ENCODE measurements around the gene SRCAP.

The SRCAP gene

GRCh38 chr16:30775392-30776188 is 76.6 kb downstream of the SRCAP start:
- DNase-seq (ENCODE audit: low read depth in 2 of 2), result peak; percentile 51 to 54

GRCh38 chr16:30777591-30778297 is 78.8 kb downstream of the SRCAP start:
- DNase-seq (ENCODE audit: low read depth in 2 of 2), result no peak

- DNase-seq (ENCODE audit: low read depth in 2 of 2), result no peak
Observed at GRCh38 chr16:30778549-30779244, 79.7 kb downstream of the SRCAP start.

DNA sequence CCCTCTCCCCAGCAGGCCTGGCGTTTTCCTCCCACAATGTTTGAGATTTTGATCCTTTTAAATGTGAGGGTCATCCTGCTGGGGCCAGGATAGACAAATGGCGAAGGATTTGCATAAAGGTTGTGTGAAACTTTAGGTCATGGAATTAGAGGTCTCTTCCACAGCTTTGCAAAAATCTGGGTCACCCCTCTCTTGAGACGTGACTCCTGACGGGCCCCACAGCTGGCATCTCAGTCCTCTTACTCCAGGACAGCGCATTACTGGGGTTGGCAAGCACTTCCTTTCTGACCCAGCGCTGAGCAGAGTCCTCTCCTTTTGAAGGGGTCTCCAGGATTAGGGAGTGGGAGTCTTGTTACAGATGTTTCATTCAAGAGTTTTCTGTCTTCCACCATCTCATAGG is 80.6 kb downstream of the SRCAP start:
- DNase-seq (ENCODE audit: low read depth in 2 of 2), result no peak

DNA sequence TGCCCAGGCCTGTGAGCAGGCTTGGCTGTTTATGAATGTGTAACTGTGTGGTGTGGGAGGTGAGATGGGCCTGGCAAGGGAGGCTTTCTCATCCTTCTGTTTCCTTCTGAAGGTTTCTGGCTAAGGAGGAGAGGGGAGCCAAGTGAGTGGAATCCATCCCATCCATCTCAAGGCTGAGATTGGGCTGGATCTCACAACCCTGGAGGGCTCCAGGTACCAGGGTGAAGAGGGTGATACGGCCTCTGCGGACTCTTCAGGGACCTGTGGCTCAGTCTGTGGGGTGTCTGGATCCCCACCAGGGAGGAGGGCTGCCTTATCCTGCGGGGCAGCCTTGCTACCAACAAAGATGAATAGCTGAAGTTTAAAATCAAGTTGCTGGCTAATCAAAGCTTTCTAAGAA is 81.0 kb downstream of the SRCAP start:
- no peak for DNase-seq (ENCODE audit: low read depth in 2 of 2)

- DNase-seq (ENCODE audit: low read depth in 2 of 2), result no peak
Observed at GRCh38 chr16:30780549-30780948, 81.6 kb downstream of the SRCAP start.

DNA sequence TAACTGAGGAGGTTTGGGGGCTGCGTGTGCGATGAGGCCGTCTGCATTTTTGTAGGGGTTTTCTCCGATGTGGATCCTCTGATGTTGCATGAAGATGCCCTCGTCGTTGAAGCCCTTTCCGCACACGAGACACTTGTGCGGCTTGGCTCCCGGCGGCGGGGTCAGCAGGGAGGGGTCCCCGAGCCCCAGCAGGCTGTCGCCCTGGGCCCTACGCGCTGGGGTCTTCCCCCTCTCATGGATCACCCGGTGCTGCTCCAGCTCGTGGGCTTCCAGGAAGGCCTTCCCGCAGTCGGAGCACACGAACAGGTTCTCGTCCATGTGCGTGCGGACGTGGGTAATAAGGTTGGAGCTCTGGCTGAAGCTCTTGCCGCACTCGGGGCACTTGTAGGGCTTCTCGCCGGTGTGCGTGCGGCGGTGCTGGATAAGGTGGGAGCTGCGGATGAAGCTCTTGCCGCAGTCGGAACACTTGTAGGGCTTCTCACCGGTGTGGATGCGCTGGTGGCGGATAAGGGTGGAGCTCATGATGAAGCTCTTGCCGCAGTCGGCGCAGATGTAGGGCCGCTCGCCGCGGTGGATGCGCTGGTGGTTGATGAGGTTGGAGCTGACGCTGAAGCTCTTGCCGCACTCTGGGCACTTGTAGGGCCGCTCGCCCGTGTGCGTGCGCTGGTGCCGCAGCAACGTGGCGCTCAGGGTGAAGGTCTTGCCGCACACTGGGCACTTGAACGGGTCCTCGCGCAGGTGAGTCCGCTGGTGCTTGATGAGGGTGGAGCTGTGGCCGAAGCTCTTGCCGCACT is 83.7 kb downstream of the SRCAP start:
- DNase-seq (ENCODE audit: low read depth in 2 of 2), result no peak

- DNase-seq (ENCODE audit: low read depth in 2 of 2), result no peak
Observed at GRCh38 chr16:30783280-30784109, 84.5 kb downstream of the SRCAP start.

DNA sequence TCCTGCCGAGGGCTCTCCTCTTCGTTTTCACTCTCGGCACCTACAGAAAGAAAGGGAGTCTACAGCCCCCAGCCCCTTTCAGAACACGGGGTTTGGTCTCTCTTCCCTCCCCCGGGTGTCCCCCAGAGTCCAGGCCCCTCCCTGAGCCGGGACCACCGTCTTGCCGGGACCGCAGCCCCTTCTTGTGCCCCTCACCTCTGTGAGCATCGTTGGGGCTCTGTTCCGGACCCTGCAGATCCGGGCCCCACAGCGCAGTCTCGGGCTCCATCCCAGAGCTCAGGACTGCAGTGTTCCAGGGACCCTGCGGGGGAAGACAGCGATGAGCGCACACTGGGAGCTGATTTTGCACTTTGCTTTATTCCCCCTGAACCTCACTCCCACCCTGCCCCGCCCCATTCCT is 85.2 kb downstream of the SRCAP start:
- no peak for DNase-seq (ENCODE audit: low read depth in 2 of 2)

GRCh38 chr16:30785126-30786106 is 86.4 kb downstream of the SRCAP start:
- no peak for DNase-seq (ENCODE audit: low read depth in 2 of 2)

GRCh38 chr16:30786115-30786935 is 87.4 kb downstream of the SRCAP start:
- no peak for DNase-seq (ENCODE audit: low read depth in 2 of 2)

DNA sequence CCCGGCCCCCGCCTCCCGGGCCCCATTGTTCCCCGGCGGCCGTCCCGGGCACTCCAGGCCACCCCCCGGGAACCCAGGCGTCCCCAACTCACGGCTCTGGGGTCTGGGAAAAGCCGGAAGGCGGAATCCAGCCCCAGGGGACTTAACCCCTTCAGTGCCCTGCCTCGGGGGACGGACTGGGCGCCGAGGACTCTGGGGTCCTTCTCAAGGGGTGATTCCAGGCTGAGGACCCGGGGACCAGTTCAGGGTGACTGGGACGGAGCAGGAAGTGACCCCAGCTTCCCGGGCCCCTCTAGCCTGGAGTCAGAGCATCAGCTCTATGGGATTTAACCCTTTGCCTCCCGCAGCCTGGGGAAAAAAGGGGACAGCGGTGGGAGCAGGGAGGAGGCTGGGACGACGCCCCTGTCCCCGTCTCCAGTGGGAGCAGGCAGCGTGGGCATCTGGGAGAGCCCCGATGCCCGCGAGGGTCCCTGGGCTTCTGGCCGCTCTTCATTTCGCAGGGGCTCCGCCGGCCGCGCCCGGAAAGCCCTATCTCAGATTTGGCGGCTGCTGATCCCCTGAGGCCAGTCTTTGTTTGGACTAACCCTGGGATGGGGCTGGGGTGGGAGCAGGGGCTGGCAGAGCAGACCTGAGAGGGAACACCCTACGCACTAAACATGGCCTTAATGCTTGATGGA is 88.1 kb downstream of the SRCAP start, which contains the start of gene ZNF629:
TSS of gene ZNF629 (minus strand) at position 270 of the 677 bp plus-strand sequence. CDS start 2,723 bp downstream, outside the sequence.
- DNase-seq (ENCODE audit: low read depth in 2 of 2), result no peak

DNA sequence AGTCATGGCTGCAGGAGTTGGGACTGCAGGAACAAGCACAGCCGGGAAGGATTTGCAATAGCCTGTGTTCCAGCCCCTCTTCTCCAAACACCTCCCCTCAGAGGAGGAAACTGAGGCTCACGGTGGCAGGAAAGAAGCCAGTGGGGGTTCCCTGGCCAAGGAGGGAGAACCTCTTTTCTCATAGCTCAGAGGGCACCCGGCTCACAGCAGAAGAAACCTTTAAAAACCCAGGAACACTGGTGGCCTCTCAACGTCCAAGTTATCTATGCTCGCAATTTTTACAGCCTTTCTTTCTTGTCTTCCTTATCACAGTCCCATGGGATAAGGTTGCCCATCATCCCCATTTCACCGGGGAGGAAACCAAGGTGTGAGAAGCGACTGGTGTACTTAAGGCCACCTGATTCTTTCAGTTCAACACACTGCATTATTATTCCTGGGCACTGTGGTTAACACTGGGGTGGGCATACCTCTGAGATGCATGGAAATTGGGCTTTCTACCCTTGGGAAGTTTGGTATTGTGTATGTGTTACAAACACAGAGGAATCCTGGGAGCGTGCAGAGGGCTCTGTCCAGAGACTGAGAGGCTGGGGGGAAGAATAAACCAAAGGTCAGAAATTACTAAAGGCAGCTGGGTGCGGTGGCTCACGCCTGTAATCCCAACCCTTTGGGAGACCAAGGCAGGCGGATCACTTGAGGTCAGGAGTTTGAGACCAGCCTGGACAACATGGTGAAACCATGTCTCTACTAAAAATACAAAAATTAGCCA is 88.8 kb downstream of the SRCAP start:
- DNase-seq (ENCODE audit: low read depth in 2 of 2), result no peak
